Measurements from ENCODE around the gene ITGA11. TPM values are rescaled to one million over a fixed set of nuclear protein-coding genes. Genes with fewer than 3 reads are reported as not detected.

ITGA11 gene, protein sequence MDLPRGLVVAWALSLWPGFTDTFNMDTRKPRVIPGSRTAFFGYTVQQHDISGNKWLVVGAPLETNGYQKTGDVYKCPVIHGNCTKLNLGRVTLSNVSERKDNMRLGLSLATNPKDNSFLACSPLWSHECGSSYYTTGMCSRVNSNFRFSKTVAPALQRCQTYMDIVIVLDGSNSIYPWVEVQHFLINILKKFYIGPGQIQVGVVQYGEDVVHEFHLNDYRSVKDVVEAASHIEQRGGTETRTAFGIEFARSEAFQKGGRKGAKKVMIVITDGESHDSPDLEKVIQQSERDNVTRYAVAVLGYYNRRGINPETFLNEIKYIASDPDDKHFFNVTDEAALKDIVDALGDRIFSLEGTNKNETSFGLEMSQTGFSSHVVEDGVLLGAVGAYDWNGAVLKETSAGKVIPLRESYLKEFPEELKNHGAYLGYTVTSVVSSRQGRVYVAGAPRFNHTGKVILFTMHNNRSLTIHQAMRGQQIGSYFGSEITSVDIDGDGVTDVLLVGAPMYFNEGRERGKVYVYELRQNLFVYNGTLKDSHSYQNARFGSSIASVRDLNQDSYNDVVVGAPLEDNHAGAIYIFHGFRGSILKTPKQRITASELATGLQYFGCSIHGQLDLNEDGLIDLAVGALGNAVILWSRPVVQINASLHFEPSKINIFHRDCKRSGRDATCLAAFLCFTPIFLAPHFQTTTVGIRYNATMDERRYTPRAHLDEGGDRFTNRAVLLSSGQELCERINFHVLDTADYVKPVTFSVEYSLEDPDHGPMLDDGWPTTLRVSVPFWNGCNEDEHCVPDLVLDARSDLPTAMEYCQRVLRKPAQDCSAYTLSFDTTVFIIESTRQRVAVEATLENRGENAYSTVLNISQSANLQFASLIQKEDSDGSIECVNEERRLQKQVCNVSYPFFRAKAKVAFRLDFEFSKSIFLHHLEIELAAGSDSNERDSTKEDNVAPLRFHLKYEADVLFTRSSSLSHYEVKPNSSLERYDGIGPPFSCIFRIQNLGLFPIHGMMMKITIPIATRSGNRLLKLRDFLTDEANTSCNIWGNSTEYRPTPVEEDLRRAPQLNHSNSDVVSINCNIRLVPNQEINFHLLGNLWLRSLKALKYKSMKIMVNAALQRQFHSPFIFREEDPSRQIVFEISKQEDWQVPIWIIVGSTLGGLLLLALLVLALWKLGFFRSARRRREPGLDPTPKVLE
- total RNA-seq (2014; rRNA removed; shearing (Covaris generic)) = 0.77 and 2.1 TPM in 2 replicates
- 4.6 and 5.2 TPM in 2 replicates for polyA plus RNA-seq (2015; cell fraction: cytosol; rRNA removed)
- 16.5 and 19.3 TPM in 2 replicates for polyA plus RNA-seq (2015; cell fraction: nucleus; rRNA removed)

GRCh38 chr15:68431792-68432401, at the start of gene ITGA11:
Gene ITGA11, minus strand, starts transcription at chr15:68432163. Its CDS starts 97 bp downstream, at chr15:68432066.
- peak; percentile 38 for DNase-seq (ENCODE audit: low read depth)

DNA sequence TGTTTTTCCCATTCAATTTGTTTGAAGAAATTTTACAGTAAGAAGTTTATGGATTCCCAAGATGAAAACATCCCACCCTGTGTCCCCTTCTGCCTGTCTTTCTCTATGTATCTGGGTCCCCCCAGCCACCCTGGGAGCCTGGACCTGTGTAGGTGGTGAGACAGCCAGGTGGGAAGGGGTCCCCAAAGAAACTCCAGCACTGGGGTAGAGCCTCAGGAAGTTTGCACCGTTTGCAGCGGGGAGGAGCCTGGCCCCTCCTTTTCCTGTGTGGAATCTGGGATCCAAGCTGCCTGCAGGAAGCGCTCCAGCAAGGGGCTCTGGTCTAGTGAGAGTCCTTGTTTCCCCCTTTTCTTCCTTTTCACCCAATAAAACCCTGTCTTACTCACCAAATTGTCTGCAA, 49.4 kb upstream of the ITGA11 start:
- no peak for DNase-seq (ENCODE audit: low read depth)

- no peak for DNase-seq (ENCODE audit: low read depth)
These were observed 48.3 kb upstream of the ITGA11 start for GRCh38 chr15:68480296-68480695.

DNA sequence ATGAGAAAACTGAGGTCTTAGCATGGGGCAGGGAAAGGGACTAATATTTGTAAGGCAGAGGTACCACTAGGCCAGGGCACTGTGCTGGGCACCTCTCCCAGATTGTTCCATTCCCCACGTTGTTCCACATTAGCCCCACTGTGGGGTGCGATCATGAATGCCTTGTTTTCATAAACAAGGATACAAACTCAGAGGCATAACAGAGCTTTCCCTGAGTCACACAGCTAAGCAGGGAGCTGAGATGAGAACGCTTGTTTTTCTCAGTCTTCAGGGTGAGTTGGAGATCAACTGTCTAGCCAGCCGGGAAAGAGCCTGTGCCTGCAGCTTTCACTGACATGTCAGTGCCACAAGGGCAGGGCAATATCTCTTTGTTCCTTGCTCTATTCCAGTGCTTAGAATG, 47.9 kb upstream of the ITGA11 start:
- DNase-seq (ENCODE audit: low read depth) = no peak

GRCh38 chr15:68479406-68479805, 47.4 kb upstream of the ITGA11 start:
- DNase-seq (ENCODE audit: low read depth) = no peak

GRCh38 chr15:68478853-68479252, 46.9 kb upstream of the ITGA11 start:
- no peak for DNase-seq (ENCODE audit: low read depth)

GRCh38 chr15:68475449-68475848, 43.5 kb upstream of the ITGA11 start:
- DNase-seq (ENCODE audit: low read depth) = no peak

- DNase-seq (ENCODE audit: low read depth) = no peak
These were observed 39.6 kb upstream of the ITGA11 start for GRCh38 chr15:68471541-68471940.

- DNase-seq (ENCODE audit: low read depth) = no peak
These were observed 39.0 kb upstream of the ITGA11 start for GRCh38 chr15:68470976-68471375.

DNA sequence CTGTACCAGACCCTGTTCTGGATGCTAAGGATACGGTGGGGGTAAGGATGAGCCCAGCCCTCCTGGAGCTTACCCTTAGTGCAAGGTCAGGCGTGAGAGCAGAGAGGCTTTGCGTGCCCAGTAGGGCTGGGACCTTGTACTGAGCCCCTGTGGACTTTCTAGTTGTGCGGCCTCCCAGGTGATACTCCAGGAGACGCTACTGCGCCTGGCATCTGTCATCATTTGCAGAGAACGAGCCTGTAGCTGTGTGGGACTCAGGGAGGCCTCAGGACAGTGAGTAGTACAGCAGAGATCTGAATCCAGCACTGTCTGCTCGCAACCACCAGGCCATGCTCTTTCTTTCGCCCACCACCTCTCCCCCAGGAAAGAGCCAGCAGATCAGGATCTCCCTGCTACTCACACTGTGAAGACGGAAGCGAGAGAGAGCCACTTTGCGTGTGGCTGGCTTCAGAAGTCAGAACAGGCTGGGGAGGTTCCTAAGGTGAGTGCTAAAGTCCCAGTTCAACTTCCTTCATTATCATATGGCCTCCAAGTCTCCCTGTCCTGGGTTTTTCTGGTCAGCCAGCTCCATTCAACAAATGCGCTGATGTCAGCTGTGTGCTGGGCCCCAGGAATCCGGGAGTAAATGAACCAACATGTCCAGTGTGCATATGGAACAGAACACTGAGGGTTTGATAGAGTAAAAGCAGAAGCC, 38.2 kb upstream of the ITGA11 start:
- DNase-seq (ENCODE audit: low read depth) = no peak

DNA sequence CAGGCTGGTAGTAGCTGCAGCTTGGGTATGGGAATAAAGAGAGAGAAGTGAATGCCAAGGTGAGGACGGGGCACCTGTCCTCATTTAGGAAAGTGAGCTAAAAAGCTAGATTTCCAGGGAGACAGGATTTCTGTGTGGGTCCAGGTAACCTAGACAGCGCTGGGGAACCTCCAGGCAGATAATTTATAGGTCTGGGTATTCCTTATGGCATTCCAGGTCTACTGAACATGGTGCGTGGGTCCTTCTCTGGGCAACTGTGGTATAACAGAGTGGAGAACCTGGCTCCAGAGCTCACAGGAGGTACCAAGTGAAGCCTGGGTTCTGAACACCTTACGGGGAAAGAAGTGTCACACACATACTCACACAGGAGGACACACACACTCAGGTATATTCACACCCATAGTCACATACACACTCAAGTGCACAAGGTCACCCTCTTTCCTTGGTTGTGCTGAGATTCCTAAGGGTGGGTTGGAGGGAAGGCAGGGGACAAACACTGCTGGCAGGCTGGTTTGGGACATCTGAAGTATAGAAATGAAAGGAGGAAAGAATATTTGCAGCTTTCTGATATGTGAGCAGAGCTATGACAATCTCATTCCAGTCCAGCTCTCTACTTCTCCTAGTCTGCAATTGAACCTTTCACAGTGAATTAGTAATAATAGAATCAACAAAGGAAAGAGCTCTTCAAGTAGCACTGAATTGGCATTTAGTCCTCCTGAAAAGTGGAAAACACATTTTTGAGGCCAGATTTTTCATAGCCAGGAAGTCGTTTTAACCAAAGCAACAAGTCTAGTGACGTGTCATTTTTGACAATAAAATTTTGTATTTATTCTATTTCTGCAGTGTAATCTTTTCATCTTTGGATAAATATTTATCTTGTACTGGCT, 37.4 kb upstream of the ITGA11 start:
- DNase-seq (ENCODE audit: low read depth) = no peak

DNA sequence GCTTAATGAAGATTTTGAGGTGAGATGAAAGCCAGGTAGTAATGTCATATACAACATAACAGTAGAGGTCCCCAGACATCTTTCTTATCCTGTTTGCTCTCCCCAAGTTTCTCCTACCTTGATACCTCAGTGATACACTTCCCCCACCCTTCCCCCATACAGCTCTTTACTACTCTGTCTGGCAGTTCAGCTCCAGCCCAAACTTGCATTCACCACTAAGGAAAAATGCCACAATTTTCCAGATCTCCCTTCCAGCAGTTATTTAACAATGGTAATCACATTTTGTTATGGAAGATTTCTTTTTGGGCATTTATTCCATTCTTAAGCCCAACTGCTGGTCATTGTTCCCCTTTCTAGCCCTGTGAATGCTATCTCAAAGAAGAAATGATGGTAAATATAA, 34.9 kb upstream of the ITGA11 start:
- DNase-seq (ENCODE audit: low read depth) = no peak

DNA sequence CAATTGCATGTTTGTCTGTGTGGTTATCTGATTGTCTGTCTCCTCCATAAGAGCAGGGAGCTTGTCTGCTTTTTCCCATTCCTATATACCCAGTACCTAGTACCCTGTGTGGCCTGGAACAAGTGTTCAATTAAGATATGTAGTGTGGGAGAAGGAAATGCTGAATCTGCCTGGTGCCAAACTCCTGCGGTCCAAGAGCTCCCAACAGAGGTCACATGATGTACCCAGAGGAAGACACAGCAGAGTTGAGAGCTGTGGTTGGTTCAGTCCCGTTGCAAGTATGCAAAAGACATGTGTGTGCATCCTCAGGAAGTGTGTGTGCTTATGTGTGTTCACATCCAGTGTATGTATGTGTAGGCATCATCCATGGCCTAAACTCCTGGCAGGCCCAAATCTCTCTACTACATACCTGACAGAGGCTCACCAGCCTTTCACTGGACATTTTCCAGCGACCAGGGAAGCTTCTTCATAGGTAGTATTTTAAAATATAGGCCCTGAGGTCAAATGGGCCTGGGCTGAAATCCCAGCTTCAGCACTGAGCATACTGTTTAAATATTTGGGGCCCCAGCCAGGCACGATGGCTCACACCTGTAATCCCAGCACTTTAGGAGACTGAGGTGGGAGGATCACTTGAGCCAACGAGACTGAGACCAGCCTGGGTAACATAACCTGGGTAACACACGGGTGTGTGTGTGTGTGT, 34.0 kb upstream of the ITGA11 start:
- DNase-seq (ENCODE audit: low read depth) = no peak

GRCh38 chr15:68464448-68465090, 32.6 kb upstream of the ITGA11 start:
- DNase-seq (ENCODE audit: low read depth) = peak; percentile 17

- no peak for DNase-seq (ENCODE audit: low read depth)
These were observed 32.0 kb upstream of the ITGA11 start for GRCh38 chr15:68463996-68464395.

- no peak for DNase-seq (ENCODE audit: low read depth)
These were observed 31.5 kb upstream of the ITGA11 start for GRCh38 chr15:68463444-68463843.

DNA sequence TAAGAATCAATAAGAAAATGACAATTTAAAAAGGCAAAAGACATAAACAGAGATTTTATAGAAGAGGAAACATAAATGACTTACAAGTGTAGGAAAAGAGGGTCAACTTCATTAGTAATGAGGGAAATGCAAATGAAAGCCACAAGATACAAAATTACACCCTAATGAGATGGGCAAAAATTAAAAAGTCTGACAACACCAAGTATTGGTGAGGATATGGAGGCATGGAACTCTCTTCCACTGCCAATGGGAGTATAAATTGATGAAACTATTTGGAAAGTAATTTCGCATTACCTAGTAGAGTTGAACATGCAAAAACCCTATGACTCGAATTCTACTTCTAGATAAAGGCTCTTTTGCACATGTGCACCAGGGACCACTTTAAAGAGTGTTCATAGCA, 28.2 kb upstream of the ITGA11 start:
- DNase-seq (ENCODE audit: low read depth) = no peak

DNA sequence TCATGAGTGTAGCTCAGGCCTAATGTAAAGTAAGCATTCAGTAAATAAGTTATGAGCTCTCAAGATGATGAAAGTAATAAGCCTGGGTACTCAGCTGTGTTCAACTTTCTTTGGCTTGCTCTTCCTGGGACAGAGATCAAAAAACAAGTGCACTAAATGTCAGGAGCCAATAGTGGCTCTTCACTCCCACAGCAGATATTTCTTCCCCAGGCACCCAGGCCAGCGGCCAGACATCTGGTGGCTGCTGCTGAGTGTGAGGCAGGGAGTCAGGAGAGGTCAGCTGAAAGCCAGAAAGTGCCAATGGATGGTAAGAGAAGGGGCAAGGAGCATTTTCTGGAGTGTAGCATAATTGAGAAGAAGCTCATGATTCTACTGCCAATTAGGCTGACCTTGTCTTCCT, 18.2 kb upstream of the ITGA11 start:
- DNase-seq (ENCODE audit: low read depth) = no peak

Measured in HT1080 (cell line).